CD4-positive, CD25-positive, alpha-beta regulatory T cell (primary cell): ENCODE data around the gene TYROBP. TPM values are rescaled to one million over a fixed set of nuclear protein-coding genes. Genes with fewer than 3 reads are reported as not detected.
"Not testable (repeated sequence)": the region's sequence is repeated elsewhere in the genome, so short reads cannot be mapped to it uniquely, and the experiment has no call there.

ENCODE experiments used
- ATAC-seq, 2 donors: fragments of 150-1000 bp; cut with Tn5 transposase; one replicate each; pipeline ENCODE4 v1.10.0; 2021; ENCODE audit warnings: low read depth in 2 of 2, moderate number of reproducible peaks in 2 of 2, moderate library complexity in 1 of 2
- DNase-seq, 3 donors: peaks; one replicate each; pipeline versions ENCODE4 v3.0.0 to v3.0.0-alpha.2; 2012 to 2022; ENCODE audit warnings: mixed read lengths in 1 of 3
- H3K27ac ChIP-seq: one replicate; pipeline ENCODE4 v1.7.0; 2013; ENCODE audit warnings: mild to moderate bottlenecking, low read length; ENCODE audit not compliant: insufficient read depth, poor library complexity, severe bottlenecking
- H3K27me3 ChIP-seq: one replicate; pipeline ENCODE4 v1.7.0; 2013; ENCODE audit warnings: low read length; ENCODE audit not compliant: control insufficient read depth, insufficient read depth
- H3K36me3 ChIP-seq: one replicate; pipeline ENCODE4 v1.7.0; 2013; ENCODE audit warnings: mild to moderate bottlenecking, low read length, moderate library complexity; ENCODE audit not compliant: control insufficient read depth, insufficient read depth
- H3K4me1 ChIP-seq: 2 replicates; pipeline ENCODE4 v1.7.0; 2013; ENCODE audit warnings: mild to moderate bottlenecking, low read length; ENCODE audit not compliant: insufficient read depth, control insufficient read depth, poor library complexity, severe bottlenecking
- H3K4me3 ChIP-seq: one replicate; pipeline ENCODE4 v1.7.0; 2013; ENCODE audit warnings: low read depth, mild to moderate bottlenecking, low read length, moderate library complexity
- H3K9me3 ChIP-seq, 2 experiments: 1 replicate in 1 of 2; 2 replicates in 1 of 2; pipeline ENCODE4 v1.7.0; 2013; ENCODE audit warnings: low read length in 2 of 2, mild to moderate bottlenecking in 1 of 2, moderate library complexity in 1 of 2; ENCODE audit not compliant: control insufficient read depth in 2 of 2
- H3K27ac Mint-ChIP-seq, 3 donors: one replicate each; pipeline ENCODE4 v1.8.0; 2020 to 2022; ENCODE audit warnings: mild to moderate bottlenecking in 3 of 3, mixed read lengths in 3 of 3, moderate library complexity in 2 of 3
- H3K27me3 Mint-ChIP-seq: one replicate; pipeline ENCODE4 v1.8.0; 2022; ENCODE audit warnings: mild to moderate bottlenecking, mixed read lengths
- H3K36me3 Mint-ChIP-seq: one replicate; pipeline ENCODE4 v1.8.0; 2020; ENCODE audit warnings: mixed read lengths
- H3K4me1 Mint-ChIP-seq, 4 donors: one replicate each; pipeline ENCODE4 v1.8.0; 2020 to 2022; ENCODE audit warnings: mixed read lengths in 4 of 4, mild to moderate bottlenecking in 1 of 4
- H3K4me3 Mint-ChIP-seq, 4 donors: one replicate each; pipeline ENCODE4 v1.8.0; 2020 to 2022; ENCODE audit warnings: mild to moderate bottlenecking in 4 of 4, mixed read lengths in 4 of 4, moderate library complexity in 3 of 4
- H3K9me3 Mint-ChIP-seq, 7 donors: one replicate each; pipeline ENCODE4 v1.8.0; 2020 to 2022; ENCODE audit warnings: mixed read lengths in 7 of 7, mild to moderate bottlenecking in 3 of 7, moderate library complexity in 2 of 7
- polyA plus RNA-seq, 4 donors: library from polyadenylated mRNA; unstranded; fragments of 300-500 nt; fragmentation: Illumina TruSeq; gene quantifications; one replicate each; pipeline ENCODE4 v1.2.3, GENCODE V29; 2021
- total RNA-seq: library from RNA; stranded (reverse); gene quantifications from one replicate; pipeline ENCODE4 v1.2.3, GENCODE V29; 2022

Gene TYROBP
- total and polyA plus RNA-seq, 5 donors from 2014 or later, result 0.49 to 6.9 (median 2.1) TPM; not detected in 1

DNA sequence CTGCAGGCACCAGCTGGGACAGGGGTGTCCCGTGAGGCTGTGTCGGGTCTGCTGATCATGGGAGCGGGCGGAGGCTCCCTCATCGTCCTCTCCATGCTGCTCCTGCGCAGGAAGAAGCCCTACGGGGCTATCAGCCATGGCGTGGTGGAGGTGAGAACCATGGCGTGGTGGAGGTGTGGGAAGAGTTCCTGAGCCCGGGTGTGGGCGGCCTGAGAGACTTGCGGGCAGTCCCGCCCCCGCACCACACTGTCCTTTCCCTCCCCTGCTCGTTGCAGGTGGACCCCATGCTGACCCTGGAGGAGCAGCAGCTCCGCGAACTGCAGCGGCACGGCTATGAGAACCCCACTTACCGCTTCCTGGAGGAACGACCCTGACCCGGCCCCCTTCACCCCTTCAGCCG, 29.0 kb downstream of the TYROBP start:
- H3K4me1 ChIP-seq, result peaks cover 8% of the 10 kb centered on the region
- Mint-ChIP-seq H3K4me3 (no peak overlapping the region), H3K4me1 (peaks cover 2 to 8% (median 5%) of the 10 kb centered on the region in 4 donors), H3K36me3 (no peaks in the 10 kb centered on the region), H3K27me3 (peaks cover 42% of the 10 kb centered on the region), H3K27ac (no peak overlapping the region), H3K9me3 (peaks cover 0 to 1% (median 0%) of the 10 kb centered on the region in 7 donors)
- no peak overlapping the region for H3K27ac ChIP-seq
- H3K36me3 ChIP-seq, result no peaks in the 10 kb centered on the region
- no peak for ATAC-seq
- H3K9me3 ChIP-seq, result no peaks in the 10 kb centered on the region
- H3K27me3 ChIP-seq, result peaks cover 5% of the 10 kb centered on the region
- H3K4me3 ChIP-seq, result no peak overlapping the region
- DNase-seq, result no peak

DNA sequence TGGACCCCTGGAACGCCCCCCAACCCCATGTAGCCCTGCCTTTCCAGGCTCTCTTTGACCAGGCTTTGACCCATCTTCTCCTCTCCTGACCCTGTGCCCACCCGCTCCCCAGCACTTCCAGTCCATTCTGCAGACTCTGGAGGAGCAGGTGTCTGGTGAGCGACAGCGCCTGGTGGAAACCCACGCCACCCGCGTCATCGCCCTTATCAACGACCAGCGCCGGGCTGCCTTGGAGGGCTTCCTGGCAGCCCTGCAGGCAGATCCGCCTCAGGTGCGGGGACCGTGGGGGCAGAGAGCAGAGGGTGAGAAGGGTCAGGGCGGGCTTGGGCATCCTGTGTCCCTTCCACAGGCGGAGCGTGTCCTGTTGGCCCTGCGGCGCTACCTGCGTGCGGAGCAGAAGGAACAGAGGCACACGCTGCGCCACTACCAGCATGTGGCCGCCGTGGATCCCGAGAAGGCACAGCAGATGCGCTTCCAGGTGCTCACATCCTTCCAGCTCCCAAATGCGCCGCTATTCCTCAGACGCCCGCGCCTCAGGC, 33.6 kb downstream of the TYROBP start:
- no peak overlapping the region for H3K27ac ChIP-seq
- peaks cover 0 to 1% (median 0%) of the 10 kb centered on the region in 7 donors for H3K9me3 Mint-ChIP-seq
- no peaks in the 10 kb centered on the region for H3K36me3 ChIP-seq
- H3K4me1 ChIP-seq, result peaks cover 9% of the 10 kb centered on the region
- no peak overlapping the region for H3K27ac Mint-ChIP-seq
- peaks cover 39% of the 10 kb centered on the region for H3K27me3 Mint-ChIP-seq
- no peaks in the 10 kb centered on the region for H3K36me3 Mint-ChIP-seq
- DNase-seq (no peak), ATAC-seq (no peak)
- H3K4me3 ChIP-seq, result no peak overlapping the region
- peaks cover 0 to 10% (median 7%) of the 10 kb centered on the region in 4 donors for H3K4me1 Mint-ChIP-seq
- H3K4me3 Mint-ChIP-seq, result no peak overlapping the region
- H3K27me3 ChIP-seq, result peaks cover 5% of the 10 kb centered on the region
- no peaks in the 10 kb centered on the region for H3K9me3 ChIP-seq

DNA sequence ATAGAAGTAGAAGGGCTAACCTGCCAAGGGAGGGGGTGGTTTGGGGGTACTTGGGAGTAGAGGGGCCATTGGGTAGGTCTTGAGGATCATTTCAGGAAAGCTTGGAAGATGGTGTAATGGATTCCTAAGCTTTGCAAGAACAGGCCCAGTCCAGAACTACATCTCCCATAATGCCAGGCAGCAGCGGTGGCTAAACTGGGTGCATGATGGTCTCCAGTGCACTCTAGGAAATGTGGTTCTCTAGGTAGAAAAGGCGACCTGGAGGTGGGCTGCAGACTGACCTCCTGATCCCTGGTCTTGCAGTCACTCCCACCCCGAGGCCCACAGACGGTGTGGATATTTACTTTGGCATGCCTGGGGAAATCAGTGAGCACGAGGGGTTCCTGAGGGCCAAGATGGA, 35.9 kb downstream of the TYROBP start:
- H3K27me3 Mint-ChIP-seq, result peaks cover 37% of the 10 kb centered on the region
- ATAC-seq (no peak), DNase-seq (no peak)
- H3K36me3 ChIP-seq, result no peaks in the 10 kb centered on the region
- H3K36me3 Mint-ChIP-seq, result no peaks in the 10 kb centered on the region
- peak overlapping the region in 1 of 3 donors; percentile 91 for H3K27ac Mint-ChIP-seq
- peaks cover 0 to 22% (median 11%) of the 10 kb centered on the region in 4 donors for H3K4me1 Mint-ChIP-seq
- H3K4me1 ChIP-seq, result peaks cover 23% of the 10 kb centered on the region
- H3K9me3 ChIP-seq, result no peaks in the 10 kb centered on the region
- peaks cover 3% of the 10 kb centered on the region for H3K27me3 ChIP-seq
- peaks cover 0 to 3% (median 0%) of the 10 kb centered on the region in 7 donors for H3K9me3 Mint-ChIP-seq
- H3K4me3 Mint-ChIP-seq, result no peak overlapping the region
- H3K27ac ChIP-seq, result no peak overlapping the region
- H3K4me3 ChIP-seq, result no peak overlapping the region

DNA sequence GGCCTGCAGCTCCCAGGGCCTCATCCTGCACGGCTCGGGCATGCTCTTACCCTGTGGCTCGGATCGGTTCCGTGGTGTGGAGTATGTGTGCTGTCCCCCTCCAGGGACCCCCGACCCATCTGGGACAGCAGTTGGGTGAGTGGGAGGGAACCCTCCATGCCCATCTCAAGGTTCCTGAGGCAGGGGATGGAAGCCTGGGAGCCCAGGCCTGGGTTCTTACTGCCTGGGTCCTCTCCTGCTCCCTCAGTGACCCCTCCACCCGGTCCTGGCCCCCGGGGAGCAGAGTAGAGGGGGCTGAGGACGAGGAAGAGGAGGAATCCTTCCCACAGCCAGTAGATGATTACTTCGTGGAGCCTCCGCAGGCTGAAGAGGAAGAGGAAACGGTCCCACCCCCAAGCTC, 36.5 kb downstream of the TYROBP start:
- peaks cover 3% of the 10 kb centered on the region for H3K27me3 ChIP-seq
- no peaks in the 10 kb centered on the region for H3K36me3 Mint-ChIP-seq
- DNase-seq (no peak), ATAC-seq (no peak)
- H3K27ac Mint-ChIP-seq, result no peak overlapping the region
- H3K4me3 Mint-ChIP-seq, result no peak overlapping the region
- no peaks in the 10 kb centered on the region for H3K9me3 ChIP-seq
- H3K36me3 ChIP-seq, result no peaks in the 10 kb centered on the region
- H3K27ac ChIP-seq, result no peak overlapping the region
- no peak overlapping the region for H3K4me3 ChIP-seq
- H3K27me3 Mint-ChIP-seq, result peaks cover 39% of the 10 kb centered on the region
- peaks cover 0 to 3% (median 0%) of the 10 kb centered on the region in 7 donors for H3K9me3 Mint-ChIP-seq
- H3K4me1 ChIP-seq, result peaks cover 23% of the 10 kb centered on the region
- H3K4me1 Mint-ChIP-seq, result peaks cover 0 to 22% (median 11%) of the 10 kb centered on the region in 4 donors

DNA sequence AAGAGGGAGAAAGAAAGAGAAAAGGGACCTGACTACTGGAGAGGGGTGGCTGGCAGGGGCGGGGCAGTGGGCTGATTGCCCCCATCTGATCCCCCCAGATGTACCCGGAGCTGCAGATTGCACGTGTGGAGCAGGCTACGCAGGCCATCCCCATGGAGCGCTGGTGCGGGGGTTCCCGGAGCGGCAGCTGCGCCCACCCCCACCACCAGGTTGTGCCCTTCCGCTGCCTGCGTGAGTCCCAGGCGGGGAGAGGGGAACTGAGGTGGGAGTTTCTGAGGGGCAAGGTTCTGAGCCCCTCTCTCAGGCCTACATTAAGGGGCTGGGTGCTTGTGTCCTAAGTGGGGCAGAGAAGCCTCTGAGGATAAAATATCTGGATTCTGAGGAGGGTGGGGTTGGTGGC, 37.3 kb downstream of the TYROBP start:
- H3K4me3 Mint-ChIP-seq, result no peak overlapping the region

DNA sequence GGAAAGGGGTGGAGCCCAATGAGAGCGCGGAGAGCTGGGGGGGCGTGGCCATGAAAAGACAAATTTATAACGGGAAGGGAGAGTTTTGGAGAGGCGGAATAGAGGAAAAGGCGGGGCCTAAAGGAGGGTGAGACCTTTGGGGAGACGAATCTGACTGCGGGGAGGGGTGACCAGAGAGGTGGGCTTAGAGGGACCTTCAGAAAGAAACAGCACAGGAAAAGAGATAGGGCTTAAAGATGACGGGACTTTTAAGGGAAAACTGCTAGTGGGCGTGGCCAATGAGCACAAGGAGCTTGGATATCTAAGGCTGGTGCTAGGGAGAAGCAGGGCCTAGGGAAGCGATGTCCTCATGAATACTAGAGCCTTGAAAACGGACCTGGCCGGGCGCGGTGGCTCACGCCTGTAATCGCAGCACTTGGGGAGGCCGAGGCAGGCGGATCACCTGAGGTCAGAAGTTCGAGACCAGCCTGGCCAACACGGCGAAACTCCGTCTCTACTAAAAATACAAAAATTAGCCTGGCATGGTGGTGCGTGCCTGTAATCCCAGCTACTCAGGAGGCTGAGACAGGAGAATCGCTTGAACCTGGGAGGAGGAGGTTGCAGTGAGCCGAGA, 37.9 kb downstream of the TYROBP start:
- H3K9me3 Mint-ChIP-seq, H3K27ac ChIP-seq, DNase-seq, H3K36me3 Mint-ChIP-seq, H3K36me3 ChIP-seq, H3K27me3 ChIP-seq, H3K9me3 ChIP-seq, ATAC-seq: not testable (repeated sequence)
- Mint-ChIP-seq H3K27me3 (peaks cover 41% of the 10 kb centered on the region), H3K4me1 (peaks cover 0 to 22% (median 11%) of the 10 kb centered on the region in 4 donors), H3K4me3 (peak overlapping the region; percentile 20 to 81 (median 72)), H3K27ac (peak overlapping the region in 1 of 3 donors; percentile 37)
- peak overlapping the region; percentile 37 for H3K4me3 ChIP-seq
- peaks cover 23% of the 10 kb centered on the region for H3K4me1 ChIP-seq

More for the DNA sequence above, 37.3 kb downstream of the TYROBP start:
- DNase-seq (no peak), ATAC-seq (no peak)
- no peaks in the 10 kb centered on the region for H3K9me3 ChIP-seq
- H3K4me3 ChIP-seq, result no peak overlapping the region
- Mint-ChIP-seq H3K27ac (peak overlapping the region in 1 of 3 donors; percentile 20), H3K27me3 (peaks cover 38% of the 10 kb centered on the region), H3K36me3 (no peaks in the 10 kb centered on the region), H3K9me3 (peaks cover 0 to 3% (median 0%) of the 10 kb centered on the region in 7 donors), H3K4me1 (peaks cover 0 to 22% (median 11%) of the 10 kb centered on the region in 4 donors)
- H3K36me3 ChIP-seq, result no peaks in the 10 kb centered on the region
- H3K27ac ChIP-seq, result no peak overlapping the region
- peaks cover 23% of the 10 kb centered on the region for H3K4me1 ChIP-seq
- peaks cover 3% of the 10 kb centered on the region for H3K27me3 ChIP-seq

DNA sequence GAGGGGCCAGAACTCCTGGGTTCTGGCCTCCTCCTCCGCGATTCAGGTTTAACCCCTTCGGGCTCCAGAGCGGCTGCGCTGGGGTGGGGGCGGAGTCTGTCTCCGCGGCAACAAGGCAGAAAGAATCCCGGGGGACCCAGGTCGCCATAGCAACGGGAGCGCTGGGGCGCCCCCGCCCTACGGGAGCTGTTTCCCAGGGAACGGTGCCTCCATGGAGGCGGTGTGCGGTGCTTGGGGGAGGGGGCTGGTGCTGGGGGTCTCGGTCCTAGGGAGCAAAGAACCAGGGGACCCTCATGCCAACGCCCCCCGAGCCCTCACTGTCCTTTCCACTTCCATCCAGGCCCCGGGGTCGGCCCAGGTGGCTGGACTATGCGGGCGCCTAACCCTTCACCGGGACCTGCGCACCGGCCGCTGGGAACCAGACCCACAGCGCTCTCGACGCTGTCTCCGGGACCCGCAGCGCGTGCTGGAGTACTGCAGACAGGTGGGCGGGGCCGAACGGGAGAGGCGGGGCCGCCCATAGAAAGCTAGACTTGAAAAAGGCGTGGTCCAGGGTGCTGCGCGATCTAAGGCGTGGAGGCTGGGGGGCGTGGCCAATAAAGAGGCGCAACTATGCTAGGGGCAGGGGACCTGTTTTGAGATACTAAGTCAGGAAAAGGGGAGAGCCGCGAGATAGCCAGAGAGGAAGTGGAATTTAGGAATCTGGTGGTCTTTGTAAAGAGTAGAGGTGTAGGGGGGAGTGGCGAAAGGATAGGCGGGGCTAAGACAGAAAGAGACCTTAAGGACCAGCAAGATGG, 38.6 kb downstream of the TYROBP start:
- Mint-ChIP-seq H3K27ac (peak overlapping the region in 1 of 3 donors; percentile 37), H3K9me3 (peaks cover 0 to 2% (median 0%) of the 10 kb centered on the region in 7 donors), H3K27me3 (peaks cover 41% of the 10 kb centered on the region), H3K36me3 (no peaks in the 10 kb centered on the region), H3K4me1 (peaks cover 0 to 22% (median 11%) of the 10 kb centered on the region in 4 donors), H3K4me3 (peak overlapping the region; percentile 41 to 82 (median 77))
- DNase-seq, result peak; percentile 71 to 90 (median 75)
- peaks cover 23% of the 10 kb centered on the region for H3K4me1 ChIP-seq
- peak; percentile 81 to 82 for ATAC-seq
- H3K27ac ChIP-seq, result no peak overlapping the region
- H3K9me3 ChIP-seq, result no peaks in the 10 kb centered on the region
- H3K27me3 ChIP-seq, result peaks cover 7% of the 10 kb centered on the region
- H3K36me3 ChIP-seq, result no peaks in the 10 kb centered on the region
- no peak overlapping the region for H3K4me3 ChIP-seq
